Transverse colon (tissue), 4 donors: ENCODE results near the gene SH3GLB2.

ENCODE experiments used
- EP300 ChIP-seq: sonication (generic); formaldehyde crosslinking; IDR thresholded peaks from one replicate; pipeline ENCODE4 v1.6.1; 2017; ENCODE audit warnings: antibody characterized with exemption, low read depth
- POLR2A ChIP-seq: fragments of 450-650 bp; IDR thresholded peaks from one replicate; pipeline ENCODE4 v1.6.1; 2016; ENCODE audit warnings: antibody characterized with exemption, mild to moderate bottlenecking, moderate library complexity
- POLR2AphosphoS5 ChIP-seq, 3 donors: sonication (generic); formaldehyde crosslinking; IDR thresholded peaks; one replicate each; pipeline ENCODE4 v1.6.1; 2016; ENCODE audit warnings: antibody characterized with exemption in 3 of 3
- TF ChIP-seq, protein P1 (sequence below), 5 experiments: fragments of 200-600 bp in 3 of 5; fragments of 450-650 bp in 2 of 5; sonication (generic) in 3 of 5; IDR thresholded peaks; 1 replicate in 2 of 5; 2 replicates in 3 of 5; pipeline ENCODE4 v1.5.1; 2016 to 2017; ENCODE audit warnings: antibody characterized with exemption in 5 of 5, inconsistent platforms in 3 of 5, mild to moderate bottlenecking in 2 of 5, moderate library complexity in 1 of 5

DNA sequence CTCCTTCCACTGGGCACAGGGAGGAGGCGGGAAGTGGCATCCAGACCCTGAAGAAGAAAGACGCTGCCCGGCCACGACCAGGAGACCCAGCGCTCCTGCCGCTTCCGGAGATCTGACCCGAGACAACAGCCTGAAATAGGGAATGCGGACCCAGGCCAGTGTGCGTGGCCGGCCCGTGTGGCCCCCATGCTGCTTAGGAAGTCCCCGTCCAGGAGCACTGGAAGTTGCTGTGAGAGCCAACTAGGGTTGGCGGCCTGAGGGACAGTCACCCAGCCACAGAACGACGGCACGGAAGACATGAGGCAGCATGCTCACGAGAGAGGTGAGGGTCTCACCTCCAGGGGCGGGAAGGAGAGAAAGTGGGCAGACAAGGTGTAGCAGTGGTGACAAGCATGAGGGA is 17.0 kb downstream of the SH3GLB2 start:
- TF ChIP-seq, protein P1, sequence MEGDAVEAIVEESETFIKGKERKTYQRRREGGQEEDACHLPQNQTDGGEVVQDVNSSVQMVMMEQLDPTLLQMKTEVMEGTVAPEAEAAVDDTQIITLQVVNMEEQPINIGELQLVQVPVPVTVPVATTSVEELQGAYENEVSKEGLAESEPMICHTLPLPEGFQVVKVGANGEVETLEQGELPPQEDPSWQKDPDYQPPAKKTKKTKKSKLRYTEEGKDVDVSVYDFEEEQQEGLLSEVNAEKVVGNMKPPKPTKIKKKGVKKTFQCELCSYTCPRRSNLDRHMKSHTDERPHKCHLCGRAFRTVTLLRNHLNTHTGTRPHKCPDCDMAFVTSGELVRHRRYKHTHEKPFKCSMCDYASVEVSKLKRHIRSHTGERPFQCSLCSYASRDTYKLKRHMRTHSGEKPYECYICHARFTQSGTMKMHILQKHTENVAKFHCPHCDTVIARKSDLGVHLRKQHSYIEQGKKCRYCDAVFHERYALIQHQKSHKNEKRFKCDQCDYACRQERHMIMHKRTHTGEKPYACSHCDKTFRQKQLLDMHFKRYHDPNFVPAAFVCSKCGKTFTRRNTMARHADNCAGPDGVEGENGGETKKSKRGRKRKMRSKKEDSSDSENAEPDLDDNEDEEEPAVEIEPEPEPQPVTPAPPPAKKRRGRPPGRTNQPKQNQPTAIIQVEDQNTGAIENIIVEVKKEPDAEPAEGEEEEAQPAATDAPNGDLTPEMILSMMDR (IDR thresholded peaks at IDR 0.05) = no peak
- TF ChIP-seq POLR2AphosphoS5 (IDR thresholded peaks at IDR 0.05) (no peak), POLR2A (no peak), EP300 (no peak)
